Esophagus (tissue), 2 donors: Measurements from ENCODE around the gene EEF1AKMT3. TPM values are rescaled to one million over a fixed set of nuclear protein-coding genes. Genes with fewer than 3 reads are reported as not detected.

Experiments
- H3K27ac ChIP-seq, 2 donors: one replicate each; pipeline ENCODE4 v1.5.1; 2013; ENCODE audit warnings: low read depth in 2 of 2, mild to moderate bottlenecking in 2 of 2, inconsistent platforms in 1 of 2, low read length in 1 of 2, moderate library complexity in 1 of 2
- H3K27me3 ChIP-seq, 2 donors: one replicate each; pipeline ENCODE4 v1.6.1; 2013; ENCODE audit warnings: low read length in 2 of 2, control low read depth in 1 of 2, mild to moderate bottlenecking in 1 of 2; ENCODE audit not compliant: insufficient read depth in 2 of 2, control insufficient read depth in 1 of 2
- H3K36me3 ChIP-seq, 2 donors: one replicate each; pipeline ENCODE4 v1.6.1; 2013; ENCODE audit warnings: low read length in 1 of 2; ENCODE audit not compliant: control insufficient read depth in 2 of 2, insufficient read depth in 2 of 2
- H3K4me1 ChIP-seq, 2 donors: one replicate each; pipeline ENCODE4 v1.6.1; 2013; ENCODE audit warnings: low read length in 1 of 2; ENCODE audit not compliant: control insufficient read depth in 2 of 2, insufficient read depth in 2 of 2
- H3K4me3 ChIP-seq, 2 donors: one replicate each; pipeline ENCODE4 v1.5.1; 2013; ENCODE audit warnings: low read length in 2 of 2, mild to moderate bottlenecking in 2 of 2, low read depth in 1 of 2, moderate library complexity in 1 of 2
- H3K9me3 ChIP-seq, 2 donors: one replicate each; pipeline ENCODE4 v1.6.1; 2013; ENCODE audit warnings: mild to moderate bottlenecking in 2 of 2, low read depth in 1 of 2, low read length in 1 of 2, moderate library complexity in 1 of 2; ENCODE audit not compliant: control insufficient read depth in 2 of 2, insufficient read depth in 1 of 2
- WGBS, 2 donors: extraction: QIAGEN DNeasy Blood & Tissue Kit; methylation state at CpG; one replicate each; pipeline ENCODE4 v1.1.7; 2013; 5-methylcytosine and 5-hydroxymethylcytosine counted together
- polyA plus RNA-seq, 2 donors: library from polyadenylated mRNA; stranded (reverse); fragments of 200-250 nt; gene quantifications; one replicate each; pipeline ENCODE4 v1.2.3, GENCODE V29; 2013
- donor health status: healthy with polysubstance abuse.
- donor health status: Bipolar disorder and iron deficiency.

Gene EEF1AKMT3
- polyA plus RNA-seq, 2 donors: 1.1 to 2.4 TPM

DNA sequence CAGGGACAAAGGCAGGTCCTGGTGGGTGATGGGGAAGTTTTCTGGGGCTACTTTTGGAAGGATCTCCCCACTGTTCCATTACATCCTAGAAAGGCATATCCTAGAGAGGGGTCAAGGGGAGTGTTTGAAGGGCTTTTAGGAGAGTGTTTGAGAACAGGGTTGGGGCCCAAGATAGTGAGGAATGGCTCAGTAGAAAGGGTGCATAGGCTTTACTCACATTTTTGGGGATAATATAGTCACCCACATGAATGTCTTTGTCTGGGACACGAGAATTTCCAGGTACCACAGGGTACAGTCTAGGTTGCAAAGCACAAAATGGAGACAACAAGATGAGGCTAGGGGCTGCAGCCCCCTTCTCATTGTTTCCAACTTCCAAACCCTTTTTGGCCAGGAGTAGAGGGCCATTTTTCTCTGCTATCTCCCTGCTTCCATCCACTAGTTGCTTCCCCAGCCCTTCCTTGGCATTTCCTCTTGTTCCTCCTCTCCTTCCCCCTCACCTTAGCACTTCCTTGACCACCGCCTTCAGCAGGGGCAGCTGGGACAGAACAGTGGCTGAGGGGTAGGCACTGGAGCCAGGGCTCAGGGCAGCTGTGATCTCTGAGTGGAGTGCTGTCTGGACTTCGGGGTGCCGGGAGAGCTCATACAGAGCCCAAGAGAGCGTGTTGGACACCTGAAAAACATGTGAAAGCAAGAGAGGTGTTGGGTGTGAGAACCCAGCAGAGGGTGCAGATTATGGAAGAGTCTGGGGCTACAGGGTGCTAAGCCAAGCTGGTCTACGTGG lies 8.3 kb upstream of the EEF1AKMT3 start:
- 77 to 81% methylated on average over 6 of the region's 6 CpGs for WGBS, 2 donors
- Histone ChIP-seq H3K27me3 (no peaks in the 10 kb centered on the region), H3K27ac (no peak overlapping the region), H3K9me3 (no peaks in the 10 kb centered on the region), H3K4me3 (no peak overlapping the region), H3K4me1 (peaks cover 13 to 22% of the 10 kb centered on the region in 2 donors), H3K36me3 (peaks cover 0 to 4% of the 10 kb centered on the region in 2 donors)

DNA sequence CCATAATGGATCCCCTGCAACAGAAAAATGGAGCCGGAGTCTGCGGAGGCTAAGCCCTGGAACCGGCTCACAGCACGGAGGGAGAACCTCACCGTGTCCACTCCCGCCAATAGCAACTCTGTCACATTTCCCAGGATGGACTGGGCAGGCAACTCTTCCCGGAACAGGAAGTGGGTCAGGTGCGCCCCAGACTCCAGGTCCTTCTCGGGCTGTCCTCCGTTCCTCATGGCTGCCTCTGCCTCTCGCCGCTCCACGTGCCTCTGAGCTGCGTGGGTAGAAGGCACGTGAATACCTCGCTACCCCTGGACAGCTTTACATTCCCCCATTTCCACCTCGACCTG lies 7.8 kb upstream of the EEF1AKMT3 start:
- 17 to 18% methylated on average over 17 of the region's 17 CpGs for WGBS, 2 donors
- Histone ChIP-seq H3K27ac (no peak overlapping the region), H3K9me3 (no peaks in the 10 kb centered on the region), H3K4me3 (peak overlapping the region; percentile 42 to 45), H3K4me1 (peaks cover 13 to 22% of the 10 kb centered on the region in 2 donors), H3K27me3 (no peaks in the 10 kb centered on the region), H3K36me3 (peaks cover 0 to 7% of the 10 kb centered on the region in 2 donors)

DNA sequence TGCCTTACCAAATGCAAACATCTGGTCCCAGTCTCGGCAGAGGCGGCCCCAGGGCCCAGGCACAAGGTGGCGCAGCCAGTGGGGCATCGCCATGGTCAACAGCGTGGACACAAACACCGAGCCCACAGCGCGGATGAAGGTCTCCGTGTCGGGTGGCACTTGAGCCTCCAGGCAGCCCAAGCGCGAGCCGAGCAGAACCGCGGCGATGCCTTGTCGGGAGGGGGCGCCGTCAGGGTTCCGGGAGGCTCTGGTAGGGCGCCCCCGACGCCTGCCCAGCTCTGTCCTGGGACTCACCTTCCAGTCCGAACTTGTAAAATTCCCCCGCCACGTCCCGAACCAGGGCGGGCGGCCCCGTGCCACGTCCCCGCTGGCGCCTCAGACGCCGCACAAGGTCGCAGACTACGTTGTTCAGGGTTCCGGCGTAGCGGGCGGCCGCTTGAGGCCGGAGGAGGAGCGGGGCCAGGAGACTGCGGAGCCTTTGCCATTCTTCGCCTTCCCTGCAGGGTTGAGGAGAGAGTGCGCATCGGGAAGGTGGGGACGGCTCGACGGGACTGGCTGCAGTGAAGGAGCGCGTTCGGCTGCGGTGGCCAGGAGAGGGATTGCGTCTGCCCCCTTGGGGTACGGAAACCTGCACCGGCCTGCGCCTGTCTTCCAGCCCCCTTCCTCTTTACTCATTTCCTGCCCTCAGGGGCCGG lies 7.3 kb upstream of the EEF1AKMT3 start:
- 1% methylated on average over 58 to 60 of the region's 60 CpGs for WGBS, 2 donors
- Histone ChIP-seq H3K9me3 (no peaks in the 10 kb centered on the region), H3K27ac (no peak overlapping the region), H3K4me1 (peaks cover 13 to 22% of the 10 kb centered on the region in 2 donors), H3K36me3 (peaks cover 0 to 7% of the 10 kb centered on the region in 2 donors), H3K4me3 (peak overlapping the region; percentile 42 to 45), H3K27me3 (no peaks in the 10 kb centered on the region)

DNA sequence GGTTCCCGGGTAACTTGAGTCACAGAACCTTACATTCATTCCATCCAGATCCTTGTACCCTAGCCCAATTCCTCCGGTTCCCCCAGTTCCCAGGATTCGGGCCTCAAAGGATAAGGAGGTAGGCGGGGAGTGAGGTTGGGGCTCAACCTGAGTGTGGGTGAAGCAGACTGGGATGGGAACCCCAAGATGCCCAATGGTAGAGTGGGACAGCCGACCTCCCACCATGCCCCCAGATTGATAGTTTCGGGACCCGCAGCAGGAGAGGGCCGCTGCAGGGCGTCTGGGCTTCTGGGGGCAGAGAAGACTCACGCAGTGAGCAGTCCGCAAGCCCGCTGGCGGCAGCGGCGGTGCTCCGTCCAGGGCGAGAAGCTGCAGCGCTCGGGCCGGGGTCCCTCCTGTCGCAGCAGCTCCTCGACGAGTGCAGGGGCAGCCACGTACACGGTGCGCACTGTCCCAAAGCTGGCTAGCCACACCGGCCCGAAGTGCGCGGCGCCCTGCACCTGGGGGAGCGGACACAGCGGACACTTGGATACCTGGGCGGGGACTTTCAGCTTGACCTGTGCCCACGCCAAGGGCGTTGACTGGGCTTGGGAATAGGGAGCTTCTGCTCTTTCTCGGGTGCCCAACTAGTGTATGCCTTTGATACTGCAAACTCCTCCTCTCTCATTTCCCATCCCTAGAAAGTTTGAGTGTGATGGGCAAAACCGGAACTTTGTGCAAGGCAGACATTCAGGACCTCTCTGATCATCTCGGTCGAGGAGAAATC lies 6.5 kb upstream of the EEF1AKMT3 start:
- Histone ChIP-seq H3K9me3 (no peaks in the 10 kb centered on the region), H3K4me1 (peaks cover 13 to 22% of the 10 kb centered on the region in 2 donors), H3K27ac (no peak overlapping the region), H3K27me3 (no peaks in the 10 kb centered on the region), H3K4me3 (peak overlapping the region; percentile 18 to 45), H3K36me3 (peaks cover 0 to 7% of the 10 kb centered on the region in 2 donors)
- 3% methylated on average over 34 to 40 of the region's 40 CpGs for WGBS, 2 donors

DNA sequence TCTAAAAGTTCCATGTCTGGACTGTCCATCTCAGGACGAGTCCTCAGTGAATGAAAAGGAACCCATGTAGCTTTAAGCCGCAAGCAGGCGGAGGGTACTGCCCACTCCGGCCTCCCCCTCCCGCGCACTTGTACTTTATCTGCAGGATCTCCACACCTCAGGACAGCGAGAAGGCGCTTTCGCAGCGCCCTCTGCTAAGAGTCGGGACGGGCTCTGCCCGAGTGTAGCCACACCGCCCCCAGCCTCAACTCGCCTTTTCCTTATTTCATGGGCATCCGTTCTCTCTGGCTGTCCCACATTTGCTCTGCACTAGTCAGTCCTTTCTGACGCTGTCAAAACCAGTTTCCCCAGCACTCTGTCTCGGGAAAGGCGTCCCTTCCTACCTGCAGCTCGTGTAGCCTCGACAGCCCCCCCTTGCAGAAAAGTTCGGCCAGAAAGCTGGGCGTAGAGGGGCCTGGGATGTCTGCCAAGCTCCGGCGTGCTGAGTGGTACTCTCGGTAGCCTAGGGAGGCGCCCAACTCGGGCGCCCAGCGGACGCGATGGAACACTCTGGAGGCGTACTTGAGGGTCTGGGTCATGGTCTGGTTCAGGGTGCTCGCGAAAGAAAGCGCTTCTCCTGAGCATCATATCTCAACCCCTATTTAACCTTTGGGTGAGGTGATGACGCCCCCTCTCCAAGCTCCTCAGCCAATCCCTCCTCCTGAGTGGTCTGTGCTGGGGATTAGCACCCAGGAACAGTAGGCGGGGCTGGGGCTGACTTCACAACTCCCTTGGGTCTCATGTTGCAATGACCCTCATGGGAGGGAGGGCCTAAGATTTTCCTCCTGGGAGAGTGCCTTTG lies 5.7 kb upstream of the EEF1AKMT3 start, which contains the start of gene CYP27B1:
CYP27B1 (minus strand) TSS at position 615 of the 841 bp plus-strand sequence; CDS start at position 578, 37 bp downstream.
- Histone ChIP-seq H3K27ac (no peak within 1 kb of the TSS), H3K36me3 (peaks cover 0 to 7% of the 10 kb centered on the region in 2 donors), H3K4me3 (peak within 1 kb of the TSS; percentile 18 to 45), H3K27me3 (no peaks in the 10 kb centered on the region), H3K9me3 (no peaks in the 10 kb centered on the region), H3K4me1 (peaks cover 16 to 27% of the 10 kb centered on the region in 2 donors)
- WGBS, 2 donors: 8 to 9% methylated on average over 38 of the region's 38 CpGs

DNA sequence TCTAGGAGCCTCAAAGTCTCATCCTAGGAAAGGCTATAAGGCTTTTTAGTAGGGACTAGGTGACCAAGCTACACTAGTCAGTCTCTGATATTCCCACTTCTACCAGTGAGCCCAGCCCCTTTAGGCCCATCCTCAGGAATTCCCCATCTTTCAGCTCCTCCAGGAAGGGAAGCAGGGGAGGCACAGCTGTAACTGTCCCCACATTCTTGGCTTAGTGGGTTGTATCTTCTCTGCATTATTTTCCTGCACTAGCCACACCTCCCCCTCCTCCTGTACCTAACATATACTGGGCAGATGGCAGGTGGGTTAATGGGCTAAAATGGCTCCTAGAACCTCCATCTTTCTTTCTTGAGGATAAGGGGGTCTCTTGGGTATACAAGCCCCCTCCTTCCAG lies 5.1 kb upstream of the EEF1AKMT3 start:
- Histone ChIP-seq H3K36me3 (peaks cover 0 to 7% of the 10 kb centered on the region in 2 donors), H3K27me3 (no peaks in the 10 kb centered on the region), H3K27ac (no peak overlapping the region), H3K9me3 (no peaks in the 10 kb centered on the region), H3K4me3 (no peak overlapping the region), H3K4me1 (peaks cover 16 to 27% of the 10 kb centered on the region in 2 donors)

DNA sequence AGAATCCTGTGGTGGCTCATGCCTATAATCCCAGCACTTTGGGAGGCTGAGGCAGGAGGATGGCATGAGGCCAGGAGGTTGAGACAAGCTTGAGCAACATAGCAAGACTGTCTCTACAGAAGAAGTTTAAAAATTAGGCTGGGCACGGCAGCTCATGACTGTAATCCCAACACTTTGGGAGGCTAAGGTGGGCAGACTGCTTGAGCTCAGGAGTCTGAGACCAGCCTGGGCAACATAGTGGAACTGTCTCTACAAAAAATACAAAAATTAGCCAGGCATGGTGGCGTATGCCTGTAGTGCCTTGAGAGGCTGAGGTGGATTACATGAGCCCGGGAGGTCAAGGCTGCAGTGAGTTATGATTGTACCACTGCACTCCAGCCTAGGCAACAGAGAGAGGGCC lies 4.5 kb upstream of the EEF1AKMT3 start:
- Histone ChIP-seq H3K9me3 (no peaks in the 10 kb centered on the region), H3K4me3 (no peak overlapping the region), H3K27me3 (no peaks in the 10 kb centered on the region), H3K36me3 (peaks cover 0 to 7% of the 10 kb centered on the region in 2 donors), H3K27ac (no peak overlapping the region), H3K4me1 (peaks cover 16 to 27% of the 10 kb centered on the region in 2 donors)
- WGBS, 2 donors: 94% methylated on average over 3 of the region's 3 CpGs

DNA sequence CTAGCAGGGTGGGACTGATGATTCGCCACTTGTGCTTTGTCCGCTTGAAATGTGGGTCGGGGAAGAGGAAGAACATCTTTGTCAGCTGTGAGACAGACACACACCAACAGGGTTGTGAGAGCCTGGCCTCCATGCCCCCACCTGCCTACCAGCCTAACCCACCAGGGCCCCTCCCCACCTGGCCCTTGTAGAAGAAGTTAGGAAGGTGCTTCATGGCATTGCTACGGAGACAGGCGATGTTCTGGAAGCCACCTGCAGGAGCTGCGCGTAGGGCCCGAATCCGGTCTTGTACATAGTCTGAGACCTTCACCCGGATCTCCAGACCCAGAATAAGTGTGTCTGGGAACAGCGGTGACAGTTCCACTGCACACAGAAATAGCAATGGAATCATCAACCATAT lies 2.8 kb upstream of the EEF1AKMT3 start:
- WGBS, 2 donors: 95 to 97% methylated on average over 11 of the region's 11 CpGs
- H3K27me3 ChIP-seq: no peaks in the 10 kb centered on the region

DNA sequence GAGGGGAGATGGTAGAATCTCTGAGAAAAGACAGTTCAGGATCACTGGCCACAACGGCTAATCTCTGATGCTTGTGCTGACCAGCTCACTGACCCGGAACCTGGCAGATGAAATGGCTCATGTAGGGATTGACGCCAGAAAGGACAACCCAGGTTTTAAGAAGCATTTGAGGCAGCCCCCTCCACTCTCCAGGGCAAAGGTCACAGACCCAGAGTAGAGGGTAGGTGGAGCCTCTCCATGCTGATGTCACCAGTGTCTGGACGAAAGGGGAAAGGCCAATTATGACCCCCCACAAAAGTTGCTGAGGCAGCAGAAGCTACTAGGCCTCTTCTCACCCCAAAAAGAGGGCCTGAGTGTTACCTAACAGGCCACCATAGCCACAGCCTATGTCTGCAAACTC lies 1.7 kb upstream of the EEF1AKMT3 start:
- H3K9me3 ChIP-seq: no peaks in the 10 kb centered on the region
- no peak overlapping the region for H3K27ac ChIP-seq
- peaks cover 0 to 7% of the 10 kb centered on the region in 2 donors for H3K36me3 ChIP-seq
- H3K27me3 ChIP-seq: no peaks in the 10 kb centered on the region
- H3K4me3 ChIP-seq: no peak overlapping the region
- 90 to 93% methylated on average over 4 of the region's 4 CpGs for WGBS, 2 donors
- H3K4me1 ChIP-seq: peaks cover 16% of the 10 kb centered on the region in 2 donors

More for the DNA sequence above, 2.8 kb upstream of the EEF1AKMT3 start:
- no peak overlapping the region for H3K4me3 ChIP-seq
- H3K4me1 ChIP-seq: peaks cover 16 to 26% of the 10 kb centered on the region in 2 donors
- H3K36me3 ChIP-seq: peaks cover 0 to 7% of the 10 kb centered on the region in 2 donors
- no peak overlapping the region for H3K27ac ChIP-seq
- H3K9me3 ChIP-seq: no peaks in the 10 kb centered on the region
